IMR-90 (cell line): Measurements from ENCODE around the gene OR11L1. TPM values are rescaled to one million over a fixed set of nuclear protein-coding genes. Genes with fewer than 3 reads are reported as not detected.

Experiments
- ATAC-seq: fragments of 200-7000 bp; cut with Tn5 transposase; 2 replicates; pipeline ENCODE4 v1.9.1; 2020; ENCODE audit warnings: low read depth, mild to moderate bottlenecking, moderate library complexity
- BruUV-seq: library from RNA; stranded (reverse); fragments of 400-500 nt; replicated peaks from 2 replicates; lab custom pipeline; 2021; lab: Mats Ljungman, UMichigan
- CTCF ChIA-PET: fragments of 300-600 bp; formaldehyde crosslinking; extraction: SDS; loops from one replicate; lab custom pipeline; 2021; ENCODE audit warnings: antibody characterized with exemption; lab: Yijun Ruan, JAX
- POLR2A ChIA-PET: fragments of 300-600 bp; sonication (Branson Sonifier 250); formaldehyde crosslinking; loops from one replicate; lab custom pipeline; 2022; ENCODE audit warnings: antibody characterized with exemption; ENCODE audit not compliant: unreplicated experiment; lab: Charles Lee
- DNase-seq: peaks from one replicate; pipeline ENCODE4 v3.0.0; 2013
- H2AFZ ChIP-seq: replicated peaks from 2 replicates; pipeline ENCODE3; 2013; ENCODE audit warnings: low read length, mild to moderate bottlenecking; ENCODE audit not compliant: poor library complexity
- H2AK5ac ChIP-seq: 2 replicates; pipeline ENCODE4 v1.6.1; 2013; ENCODE audit warnings: low read depth, low read length, inconsistent platforms
- H2AK9ac ChIP-seq: replicated peaks from 2 replicates; pipeline ENCODE3; 2013; ENCODE audit warnings: mild to moderate bottlenecking, low read depth, low read length, moderate library complexity; ENCODE audit not compliant: poor library complexity
- H2BK120ac ChIP-seq: 2 replicates; pipeline ENCODE4 v1.6.1; 2013; ENCODE audit warnings: low read depth, low read length, inconsistent platforms
- H2BK15ac ChIP-seq: 3 replicates; pipeline ENCODE4 v1.6.1; 2013; ENCODE audit warnings: low read depth, low read length, inconsistent platforms
- H2BK20ac ChIP-seq: 2 replicates; pipeline ENCODE4 v1.6.1; 2013; ENCODE audit warnings: low read depth, mild to moderate bottlenecking, inconsistent platforms, low read length, moderate library complexity
- H2BK5ac ChIP-seq: 2 replicates; pipeline ENCODE4 v1.6.1; 2013; ENCODE audit warnings: mild to moderate bottlenecking, low read depth, low read length, inconsistent platforms; ENCODE audit not compliant: poor library complexity, severe bottlenecking
- H3K14ac ChIP-seq: replicated peaks from 2 replicates; pipeline ENCODE4 v1.6.1; 2013; ENCODE audit warnings: low read depth, low read length, inconsistent platforms
- H3K18ac ChIP-seq: 2 replicates; pipeline ENCODE4 v1.6.1; 2013; ENCODE audit warnings: low read depth, low read length, control low read depth
- H3K23ac ChIP-seq: 2 replicates; pipeline ENCODE4 v1.6.1; 2013; ENCODE audit warnings: low read depth, low read length, inconsistent platforms
- H3K27ac ChIP-seq: 2 replicates; pipeline ENCODE4 v1.5.1; 2013; ENCODE audit warnings: mild to moderate bottlenecking, control low read depth, low read length; ENCODE audit not compliant: insufficient read depth
- H3K27me3 ChIP-seq: 2 replicates; pipeline ENCODE4 v1.6.1; 2013; ENCODE audit warnings: low read length; ENCODE audit not compliant: control insufficient read depth, insufficient read depth
- H3K36me3 ChIP-seq: 2 replicates; pipeline ENCODE4 v1.6.1; 2013; ENCODE audit warnings: low read length, mixed read lengths; ENCODE audit not compliant: control insufficient read depth, insufficient read depth
- H3K4ac ChIP-seq: 2 replicates; pipeline ENCODE4 v1.6.1; 2013; ENCODE audit warnings: low read depth, low read length, inconsistent platforms
- H3K4me1 ChIP-seq: 2 replicates; pipeline ENCODE4 v1.6.1; 2013; ENCODE audit warnings: low read length, mixed read lengths; ENCODE audit not compliant: control insufficient read depth, insufficient read depth
- H3K4me2 ChIP-seq: 2 replicates; pipeline ENCODE4 v1.6.1; 2013; ENCODE audit warnings: low read depth, mild to moderate bottlenecking, control low read depth, low read length, moderate library complexity
- H3K4me3 ChIP-seq: 2 replicates; pipeline ENCODE4 v1.5.1; 2013; ENCODE audit warnings: low read depth, mild to moderate bottlenecking, control low read depth, low read length, moderate library complexity; ENCODE audit not compliant: insufficient read depth
- H3K56ac ChIP-seq: 2 replicates; pipeline ENCODE4 v1.6.1; 2013; ENCODE audit warnings: low read length, inconsistent platforms; ENCODE audit not compliant: insufficient read depth; ENCODE audit errors: extremely low read depth
- H3K79me1 ChIP-seq, 2 experiments: 2 replicates each; pipeline ENCODE4 v1.6.1; 2013; ENCODE audit warnings: low read length in 2 of 2, inconsistent platforms in 1 of 2, low read depth in 1 of 2
- H3K9ac ChIP-seq: 2 replicates; pipeline ENCODE4 v1.6.1; 2013; ENCODE audit warnings: low read depth, low read length, control low read depth
- H3K9me1 ChIP-seq: 2 replicates; pipeline ENCODE4 v1.6.1; 2013; ENCODE audit warnings: low read length, inconsistent platforms; ENCODE audit not compliant: insufficient read depth
- H3K9me3 ChIP-seq: 2 replicates; pipeline ENCODE4 v1.6.1; 2013; ENCODE audit warnings: low read length; ENCODE audit not compliant: control insufficient read depth, insufficient read depth
- H4K20me1 ChIP-seq: 2 replicates; pipeline ENCODE4 v1.6.1; 2013; ENCODE audit warnings: low read length, inconsistent platforms; ENCODE audit not compliant: insufficient read depth
- H4K5ac ChIP-seq: 2 replicates; pipeline ENCODE4 v1.6.1; 2013; ENCODE audit warnings: mild to moderate bottlenecking, low read depth, low read length, control low read depth
- H4K8ac ChIP-seq, 2 experiments: 2 replicates each; pipeline ENCODE4 v1.6.1; 2013; ENCODE audit warnings: low read depth in 2 of 2, low read length in 2 of 2, control low read depth in 1 of 2, inconsistent platforms in 1 of 2
- H4K91ac ChIP-seq: 2 replicates; pipeline ENCODE4 v1.6.1; 2013; ENCODE audit warnings: low read depth, low read length, inconsistent platforms; ENCODE audit not compliant: insufficient read depth
- BHLHE40 ChIP-seq: fragments of 150-350 bp; IDR thresholded peaks from 2 replicates; pipeline ENCODE4 v1.6.1; 2016; ENCODE audit warnings: mild to moderate bottlenecking, low read depth, low read length
- FOS ChIP-seq: fragments of 150-350 bp; IDR thresholded peaks from 2 replicates; pipeline ENCODE4 v1.6.1; 2016; ENCODE audit warnings: low read depth, low read length
- MAFK ChIP-seq: IDR thresholded peaks from 2 replicates; pipeline ENCODE4 v1.6.1; 2012; ENCODE audit warnings: low read depth, low read length, improper control_type of control experiment
- MAZ ChIP-seq: IDR thresholded peaks from 2 replicates; pipeline ENCODE4 v1.6.1; 2012; ENCODE audit warnings: low read depth, mild to moderate bottlenecking, low read length, improper control_type of control experiment, moderate library complexity, borderline replicate concordance
- NFE2L2 ChIP-seq: fragments of 150-350 bp; IDR thresholded peaks from 2 replicates; pipeline ENCODE4 v1.6.1; 2016; ENCODE audit warnings: low read depth, mild to moderate bottlenecking, low read length
- POLR2A ChIP-seq: IDR thresholded peaks from 2 replicates; pipeline ENCODE4 v1.6.1; 2012; ENCODE audit warnings: mild to moderate bottlenecking, low read depth, low read length
- RCOR1 ChIP-seq: IDR thresholded peaks from 2 replicates; pipeline ENCODE4 v1.6.1; 2012; ENCODE audit warnings: mild to moderate bottlenecking, low read length, improper control_type of control experiment; ENCODE audit not compliant: insufficient replicate concordance
- RFX5 ChIP-seq: IDR thresholded peaks from 2 replicates; pipeline ENCODE4 v1.8.0; 2012; ENCODE audit warnings: low read depth, mild to moderate bottlenecking, low read length, moderate library complexity
- WGBS, 2 experiments: methylation state at CpG; one replicate each; pipeline versions ENCODE4 v1.1.5 to v1.1.7; 2013; ENCODE audit warnings: missing lambda C conversion rate in 2 of 2; ENCODE audit not compliant: insufficient read length in 1 of 2; ENCODE audit errors: extremely low coverage in 2 of 2; 5-methylcytosine and 5-hydroxymethylcytosine counted together
- dilution Hi-C: fragments of 300-500 bp; cut with HindIII; formaldehyde crosslinking; loops from one replicate; pipeline ENCODE4 v1.14.3; 2018; ENCODE audit warnings: low sequenced_read_pairs; ENCODE audit not compliant: unreplicated experiment
- in situ Hi-C: fragments of 300-500 bp; cut with MboI; formaldehyde crosslinking; loops from 3 replicates; pipeline ENCODE4 v1.14.3; 2019; ENCODE audit warnings: low sequenced_read_pairs, inconsistent platforms, mixed read lengths
- intact Hi-C: fragments of 100-400 bp; cut with micrococcal nuclease; formaldehyde crosslinking; loops from 2 replicates; pipeline ENCODE4 v1.10.0; 2022
- polyA plus RNA-seq, 3 experiments: library from polyadenylated mRNA; depleted of rRNA; stranded (reverse); fragments of >200 nt; gene quantifications; 2 replicates each; pipeline ENCODE4 v1.2.3, GENCODE V29; 2012; ENCODE audit warnings: low replicate concordance in 1 of 3
- total RNA-seq: library from RNA; depleted of rRNA; stranded (reverse); fragments of >200 nt; gene quantifications from 2 replicates; pipeline ENCODE4 v1.2.3, GENCODE V29; 2012
- TF ChIP-seq, protein P1 (sequence below): fragments of 150-350 bp; IDR thresholded peaks from 2 replicates; pipeline ENCODE4 v1.6.1; 2017; ENCODE audit warnings: mild to moderate bottlenecking, antibody characterized with exemption, low read length, low read depth
- TF ChIP-seq, protein P2 (sequence below): conservative IDR thresholded peaks from 2 replicates; pipeline ENCODE4 v1.5.1; 2012; ENCODE audit warnings: mild to moderate bottlenecking, low read depth, low read length, improper control_type of control experiment
- TF ChIP-seq, protein P3 (sequence below): fragments of 150-350 bp; IDR thresholded peaks from 2 replicates; pipeline ENCODE4 v1.6.1; 2016; ENCODE audit warnings: low read depth, mild to moderate bottlenecking, low read length, moderate library complexity, borderline replicate concordance

OR11L1 gene
- total and polyA plus RNA-seq, 2 of the 4 experiments (the other 2 are of a cell fraction) = not detected

DNA sequence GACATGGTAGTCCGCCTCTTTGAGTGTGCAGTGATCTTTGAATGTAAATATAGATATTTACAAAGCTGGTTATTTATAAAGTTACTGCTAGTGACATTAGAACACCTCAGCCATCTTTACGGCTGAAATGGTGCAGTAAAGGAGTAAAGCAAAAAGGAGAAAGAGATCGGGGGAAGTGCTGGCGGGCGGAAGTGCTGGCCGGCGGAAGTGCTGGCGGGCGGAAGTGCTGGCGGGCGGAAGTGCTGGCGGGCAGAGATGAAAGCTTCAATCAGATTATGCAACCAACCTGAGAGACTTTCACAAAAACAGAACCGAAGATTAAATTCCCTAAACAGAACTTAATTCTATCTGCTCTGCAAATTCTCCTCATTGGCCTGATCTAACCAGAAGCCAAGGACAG, 16.3 kb downstream of the OR11L1 start:
- Histone ChIP-seq H3K4ac (no peak overlapping the region), H2BK5ac (no peak overlapping the region), H3K18ac (no peak overlapping the region), H3K14ac (no peak overlapping the region), H4K91ac (no peak overlapping the region), H2AK9ac (no peak overlapping the region), H2BK15ac (no peak overlapping the region), H4K8ac (no peak overlapping the region), H3K56ac (no peak overlapping the region), H3K4me1 (no peaks in the 10 kb centered on the region), H3K9me3 (peaks cover 13% of the 10 kb centered on the region), H4K5ac (no peak overlapping the region), H3K9ac (no peak overlapping the region), H3K27me3 (no peaks in the 10 kb centered on the region), H3K27ac (no peak overlapping the region), H3K9me1 (no peaks in the 10 kb centered on the region), H2AK5ac (no peak overlapping the region), H3K36me3 (no peaks in the 10 kb centered on the region), H3K79me1 (no peaks in the 10 kb centered on the region), H3K23ac (no peak overlapping the region), H4K20me1 (no peaks in the 10 kb centered on the region), H3K4me2 (no peak overlapping the region), H3K4me3 (no peak overlapping the region), H2BK20ac (no peak overlapping the region), H2BK120ac (no peak overlapping the region), H2AFZ (no peak overlapping the region)
- no peak for DNase-seq
- intact Hi-C loops (no loop called here), in situ Hi-C loops (no loop called here), dilution Hi-C loops (no loop called here)
- TF ChIP-seq, protein P1, sequence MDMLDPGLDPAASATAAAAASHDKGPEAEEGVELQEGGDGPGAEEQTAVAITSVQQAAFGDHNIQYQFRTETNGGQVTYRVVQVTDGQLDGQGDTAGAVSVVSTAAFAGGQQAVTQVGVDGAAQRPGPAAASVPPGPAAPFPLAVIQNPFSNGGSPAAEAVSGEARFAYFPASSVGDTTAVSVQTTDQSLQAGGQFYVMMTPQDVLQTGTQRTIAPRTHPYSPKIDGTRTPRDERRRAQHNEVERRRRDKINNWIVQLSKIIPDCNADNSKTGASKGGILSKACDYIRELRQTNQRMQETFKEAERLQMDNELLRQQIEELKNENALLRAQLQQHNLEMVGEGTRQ = no peak
- TF ChIP-seq POLR2A = no peak
- TF ChIP-seq RCOR1 = no peak
- no peak for TF ChIP-seq MAFK
- no peak for TF ChIP-seq FOS
- TF ChIP-seq, protein P2, sequence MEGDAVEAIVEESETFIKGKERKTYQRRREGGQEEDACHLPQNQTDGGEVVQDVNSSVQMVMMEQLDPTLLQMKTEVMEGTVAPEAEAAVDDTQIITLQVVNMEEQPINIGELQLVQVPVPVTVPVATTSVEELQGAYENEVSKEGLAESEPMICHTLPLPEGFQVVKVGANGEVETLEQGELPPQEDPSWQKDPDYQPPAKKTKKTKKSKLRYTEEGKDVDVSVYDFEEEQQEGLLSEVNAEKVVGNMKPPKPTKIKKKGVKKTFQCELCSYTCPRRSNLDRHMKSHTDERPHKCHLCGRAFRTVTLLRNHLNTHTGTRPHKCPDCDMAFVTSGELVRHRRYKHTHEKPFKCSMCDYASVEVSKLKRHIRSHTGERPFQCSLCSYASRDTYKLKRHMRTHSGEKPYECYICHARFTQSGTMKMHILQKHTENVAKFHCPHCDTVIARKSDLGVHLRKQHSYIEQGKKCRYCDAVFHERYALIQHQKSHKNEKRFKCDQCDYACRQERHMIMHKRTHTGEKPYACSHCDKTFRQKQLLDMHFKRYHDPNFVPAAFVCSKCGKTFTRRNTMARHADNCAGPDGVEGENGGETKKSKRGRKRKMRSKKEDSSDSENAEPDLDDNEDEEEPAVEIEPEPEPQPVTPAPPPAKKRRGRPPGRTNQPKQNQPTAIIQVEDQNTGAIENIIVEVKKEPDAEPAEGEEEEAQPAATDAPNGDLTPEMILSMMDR = no peak
- no peak for TF ChIP-seq MAZ
- no peak for TF ChIP-seq NFE2L2
- TF ChIP-seq BHLHE40 = no peak
- no peak for TF ChIP-seq RFX5
- TF ChIP-seq, protein P3, sequence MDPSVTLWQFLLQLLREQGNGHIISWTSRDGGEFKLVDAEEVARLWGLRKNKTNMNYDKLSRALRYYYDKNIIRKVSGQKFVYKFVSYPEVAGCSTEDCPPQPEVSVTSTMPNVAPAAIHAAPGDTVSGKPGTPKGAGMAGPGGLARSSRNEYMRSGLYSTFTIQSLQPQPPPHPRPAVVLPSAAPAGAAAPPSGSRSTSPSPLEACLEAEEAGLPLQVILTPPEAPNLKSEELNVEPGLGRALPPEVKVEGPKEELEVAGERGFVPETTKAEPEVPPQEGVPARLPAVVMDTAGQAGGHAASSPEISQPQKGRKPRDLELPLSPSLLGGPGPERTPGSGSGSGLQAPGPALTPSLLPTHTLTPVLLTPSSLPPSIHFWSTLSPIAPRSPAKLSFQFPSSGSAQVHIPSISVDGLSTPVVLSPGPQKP = no peak
- ChIA-PET CTCF (interaction anchor here (1.2 kb wide), 1 partner anchor 19 kb away, joined by 3 read pairs; no protein-coding TSS in a partner anchor), POLR2A (no interaction called here)
- no TSS peak for BruUV-seq
- no CpG with 5 or more reads among the region's 13 CpGs for WGBS, 2 experiments
- no peak for ATAC-seq
